SK-N-SH (cell line): ENCODE data around the gene SMARCD1. TPM values are rescaled to one million over a fixed set of nuclear protein-coding genes. Genes with fewer than 3 reads are reported as not detected.

ENCODE experiments used
- CTCF ChIA-PET: fragments of 300-600, 350-600 bp; formaldehyde crosslinking; extraction: SDS; loops from one replicate; lab custom pipeline; 2021; lab: Yijun Ruan, JAX
- POLR2A ChIA-PET: fragments of 350-600 bp; sonication (Branson Sonifier 250); formaldehyde crosslinking; extraction: SDS; loops from one replicate; lab custom pipeline; 2020; ENCODE audit warnings: antibody characterized with exemption, inconsistent platforms; lab: Yijun Ruan, JAX
- DNase-seq: peaks from one replicate; pipeline ENCODE4 v3.0.0; 2012
- H2AFZ ChIP-seq: fragments of 200-600 bp; sonication (generic); 2 replicates; pipeline ENCODE4 v1.8.1; 2016; ENCODE audit warnings: antibody characterized with exemption, mild to moderate bottlenecking, low read depth
- H3F3A ChIP-seq: fragments of 200-600 bp; sonication (generic); replicated peaks from 2 replicates; pipeline ENCODE3; 2016; ENCODE audit warnings: antibody characterized with exemption, mild to moderate bottlenecking; ENCODE audit not compliant: insufficient read depth
- H3K27ac ChIP-seq, 2 experiments: fragments of 200-500 bp in 1 of 2; fragments of 200-600 bp in 1 of 2; sonication (Bioruptor generic) in 1 of 2; sonication (generic), shearing (Covaris generic) in 1 of 2; 2 replicates each; pipeline versions ENCODE4 v1.5.1 to v1.6.1; 2014 to 2016; ENCODE audit warnings: low read depth in 2 of 2, inconsistent platforms in 1 of 2, low read length in 1 of 2, mild to moderate bottlenecking in 1 of 2, mixed read lengths in 1 of 2
- H3K27me3 ChIP-seq: fragments of 200-600 bp; sonication (generic), shearing (Covaris generic); 2 replicates; pipeline ENCODE4 v1.6.1; 2016; ENCODE audit warnings: mixed run types; ENCODE audit not compliant: insufficient read depth
- H3K36me3 ChIP-seq, 2 experiments: fragments of 200-500 bp in 1 of 2; fragments of 200-600 bp in 1 of 2; sonication (Bioruptor generic) in 1 of 2; sonication (generic) in 1 of 2; replicated peaks in 1 of 2; 2 replicates each; pipeline versions ENCODE3 to v1.5.1; 2014 to 2016; ENCODE audit warnings: low read length in 1 of 2, mild to moderate bottlenecking in 1 of 2; ENCODE audit not compliant: insufficient read depth in 2 of 2, control insufficient read depth in 1 of 2
- H3K4me1 ChIP-seq, 2 experiments: fragments of 200-500 bp in 1 of 2; fragments of 200-600 bp in 1 of 2; sonication (Bioruptor generic) in 1 of 2; sonication (generic), shearing (Covaris generic) in 1 of 2; 2 replicates each; pipeline versions ENCODE4 v1.5.1 to v1.6.1; 2014 to 2016; ENCODE audit warnings: low read depth in 1 of 2, low read length in 1 of 2, mixed run types in 1 of 2; ENCODE audit not compliant: insufficient read depth in 2 of 2, control insufficient read depth in 1 of 2
- H3K4me2 ChIP-seq: fragments of 200-600 bp; sonication (generic), shearing (Covaris generic); 2 replicates; pipeline ENCODE4 v1.6.1; 2017; ENCODE audit warnings: mixed run types
- H3K4me3 ChIP-seq, 2 experiments: fragments of 200-500 bp in 1 of 2; fragments of 200-600 bp in 1 of 2; sonication (Bioruptor generic) in 1 of 2; sonication (generic), shearing (Covaris generic) in 1 of 2; 2 replicates each; pipeline versions ENCODE4 v1.5.1 to v1.8.1; 2014 to 2016; ENCODE audit warnings: low read depth in 2 of 2, inconsistent platforms in 1 of 2, low read length in 1 of 2, mild to moderate bottlenecking in 1 of 2, mixed read lengths in 1 of 2, moderate library complexity in 1 of 2
- H3K79me2 ChIP-seq: fragments of 200-600 bp; sonication (generic); 2 replicates; pipeline ENCODE4 v1.8.1; 2017; ENCODE audit warnings: mild to moderate bottlenecking; ENCODE audit not compliant: insufficient read depth
- H3K9ac ChIP-seq: fragments of 200-600 bp; sonication (generic); 2 replicates; pipeline ENCODE4 v1.6.1; 2017; ENCODE audit warnings: mixed run types
- H3K9me2 ChIP-seq: fragments of 200-600 bp; sonication (generic); 2 replicates; pipeline ENCODE4 v1.6.1; 2017; ENCODE audit warnings: mixed run types
- H3K9me3 ChIP-seq: fragments of 200-600 bp; sonication (generic); 2 replicates; pipeline ENCODE4 v1.6.1; 2017; ENCODE audit warnings: mixed run types, mild to moderate bottlenecking, moderate library complexity
- H4K20me1 ChIP-seq: fragments of 200-600 bp; sonication (generic); 2 replicates; pipeline ENCODE4 v1.6.1; 2017; ENCODE audit warnings: mild to moderate bottlenecking, mixed run types; ENCODE audit not compliant: insufficient read depth
- ELF1 ChIP-seq: IDR thresholded peaks from 2 replicates; pipeline ENCODE4 v1.4.0; 2012
- EZH2phosphoT487 ChIP-seq: fragments of 200-600 bp; sonication (generic); IDR thresholded peaks from 2 replicates; pipeline ENCODE4 v1.6.1; 2017; ENCODE audit warnings: low read depth, mixed run types, mild to moderate bottlenecking, antibody characterized with exemption, moderate library complexity, borderline replicate concordance
- GATA2 ChIP-seq: sonication (generic); formaldehyde crosslinking; IDR thresholded peaks from 2 replicates; pipeline ENCODE4 v1.5.0; 2020; ENCODE audit warnings: mild to moderate bottlenecking, missing genetic modification reagents
- NFIC ChIP-seq: IDR thresholded peaks from 2 replicates; pipeline ENCODE4 v1.4.0; 2012; ENCODE audit warnings: borderline replicate concordance
- NRF1 ChIP-seq: IDR thresholded peaks from 2 replicates; pipeline ENCODE4 v1.6.1; 2012; ENCODE audit warnings: low read depth, mild to moderate bottlenecking, low read length
- RAD21 ChIP-seq: IDR thresholded peaks from 2 replicates; pipeline ENCODE4 v1.6.1; 2012; ENCODE audit warnings: mild to moderate bottlenecking, low read length
- RCOR1 ChIP-seq: fragments of 150-350 bp; IDR thresholded peaks from 2 replicates; pipeline ENCODE4 v1.6.1; 2017; ENCODE audit warnings: antibody characterized with exemption, low read length
- RFX5 ChIP-seq: IDR thresholded peaks from 2 replicates; pipeline ENCODE4 v1.6.1; 2012; ENCODE audit warnings: mild to moderate bottlenecking, improper control_type of control experiment, low read length
- SMC3 ChIP-seq: IDR thresholded peaks from 2 replicates; pipeline ENCODE4 v1.6.1; 2012; ENCODE audit warnings: low read depth, low read length, improper control_type of control experiment
- TCF12 ChIP-seq: IDR thresholded peaks from 2 replicates; pipeline ENCODE4 v1.4.0; 2012
- YY1 ChIP-seq: IDR thresholded peaks from 2 replicates; pipeline ENCODE4 v1.4.0; 2012; ENCODE audit warnings: low read depth, mild to moderate bottlenecking
- whole genome bisulfite sequencing: methylation state at CpG from one replicate; pipeline ENCODE4 v1.1.6; 2017; ENCODE audit warnings: low lambda C conversion rate; 5-methylcytosine and 5-hydroxymethylcytosine counted together
- polyA plus RNA-seq, 3 experiments: library from polyadenylated mRNA; depleted of rRNA; stranded (reverse); fragments of >200 nt; gene quantifications; 2 replicates each; pipeline ENCODE4 v1.2.3, GENCODE V29; 2012
- TF ChIP-seq, protein P1 (sequence below): fragments of 200-600 bp; sonication (generic); IDR thresholded peaks from 2 replicates; pipeline ENCODE4 v1.6.1; 2017; ENCODE audit warnings: antibody characterized with exemption, mild to moderate bottlenecking, moderate library complexity
- TF ChIP-seq, protein P2 (sequence below): IDR thresholded peaks from 2 replicates; pipeline ENCODE4 v1.6.1; 2012; ENCODE audit warnings: mild to moderate bottlenecking, low read depth, low read length, moderate library complexity

The SMARCD1 gene
- polyA plus RNA-seq, 1 of the 3 experiments (the other 2 are of a cell fraction), result 58.5 TPM

- H3K4me2 ChIP-seq, result peak overlapping the region; percentile 77; the same call in 1 of the 2 replicates
Observed at GRCh38 chr12:50055831-50056638, 29.1 kb upstream of the SMARCD1 start.

More at GRCh38 chr12:50055831-50056638, 29.1 kb upstream of the SMARCD1 start:
- H3F3A ChIP-seq, result peaks cover 7% of the 10 kb centered on the region
- no peaks in the 10 kb centered on the region for H4K20me1 ChIP-seq
- peaks cover 7% of the 10 kb centered on the region for H3K27me3 ChIP-seq
- WGBS, result 36% methylated on average over 17 of the region's 17 CpGs
- peak; percentile 86 for DNase-seq
- H3K27ac ChIP-seq, result no peak overlapping the region
- no peaks in the 10 kb centered on the region for H3K9me3 ChIP-seq
- no peak overlapping the region; a peak in 1 of 4 replicates for H3K4me3 ChIP-seq
- POLR2A ChIA-PET, result interaction anchor here (0.8 to 1.0 kb wide), 2 partner anchors 87 to 89 kb away, joined by 3 read pairs; no protein-coding TSS in a partner anchor
- peaks cover 7 to 29% of the 10 kb centered on the region in 2 experiments; a peak in 2 of 4 replicates for H3K4me1 ChIP-seq
- no peak overlapping the region for H3K9ac ChIP-seq
- peaks cover 0 to 1% of the 10 kb centered on the region in 2 experiments for H3K36me3 ChIP-seq
- H2AFZ ChIP-seq, result no peak overlapping the region
- H3K79me2 ChIP-seq, result no peaks in the 10 kb centered on the region
- no peaks in the 10 kb centered on the region for H3K9me2 ChIP-seq
- TF ChIP-seq, protein P1, sequence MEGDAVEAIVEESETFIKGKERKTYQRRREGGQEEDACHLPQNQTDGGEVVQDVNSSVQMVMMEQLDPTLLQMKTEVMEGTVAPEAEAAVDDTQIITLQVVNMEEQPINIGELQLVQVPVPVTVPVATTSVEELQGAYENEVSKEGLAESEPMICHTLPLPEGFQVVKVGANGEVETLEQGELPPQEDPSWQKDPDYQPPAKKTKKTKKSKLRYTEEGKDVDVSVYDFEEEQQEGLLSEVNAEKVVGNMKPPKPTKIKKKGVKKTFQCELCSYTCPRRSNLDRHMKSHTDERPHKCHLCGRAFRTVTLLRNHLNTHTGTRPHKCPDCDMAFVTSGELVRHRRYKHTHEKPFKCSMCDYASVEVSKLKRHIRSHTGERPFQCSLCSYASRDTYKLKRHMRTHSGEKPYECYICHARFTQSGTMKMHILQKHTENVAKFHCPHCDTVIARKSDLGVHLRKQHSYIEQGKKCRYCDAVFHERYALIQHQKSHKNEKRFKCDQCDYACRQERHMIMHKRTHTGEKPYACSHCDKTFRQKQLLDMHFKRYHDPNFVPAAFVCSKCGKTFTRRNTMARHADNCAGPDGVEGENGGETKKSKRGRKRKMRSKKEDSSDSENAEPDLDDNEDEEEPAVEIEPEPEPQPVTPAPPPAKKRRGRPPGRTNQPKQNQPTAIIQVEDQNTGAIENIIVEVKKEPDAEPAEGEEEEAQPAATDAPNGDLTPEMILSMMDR, result peak; percentile 97
- TF ChIP-seq NFIC (no peak), RFX5 (no peak), GATA2 (CRISPR knock-in tag) (no peak), ELF1 (no peak), EZH2phosphoT487 (no peak), NRF1 (no peak), RCOR1 (no peak), YY1 (no peak), SMC3 (peak; percentile 87), TCF12 (no peak), RAD21 (peak; percentile 88)
- TF ChIP-seq, protein P2, sequence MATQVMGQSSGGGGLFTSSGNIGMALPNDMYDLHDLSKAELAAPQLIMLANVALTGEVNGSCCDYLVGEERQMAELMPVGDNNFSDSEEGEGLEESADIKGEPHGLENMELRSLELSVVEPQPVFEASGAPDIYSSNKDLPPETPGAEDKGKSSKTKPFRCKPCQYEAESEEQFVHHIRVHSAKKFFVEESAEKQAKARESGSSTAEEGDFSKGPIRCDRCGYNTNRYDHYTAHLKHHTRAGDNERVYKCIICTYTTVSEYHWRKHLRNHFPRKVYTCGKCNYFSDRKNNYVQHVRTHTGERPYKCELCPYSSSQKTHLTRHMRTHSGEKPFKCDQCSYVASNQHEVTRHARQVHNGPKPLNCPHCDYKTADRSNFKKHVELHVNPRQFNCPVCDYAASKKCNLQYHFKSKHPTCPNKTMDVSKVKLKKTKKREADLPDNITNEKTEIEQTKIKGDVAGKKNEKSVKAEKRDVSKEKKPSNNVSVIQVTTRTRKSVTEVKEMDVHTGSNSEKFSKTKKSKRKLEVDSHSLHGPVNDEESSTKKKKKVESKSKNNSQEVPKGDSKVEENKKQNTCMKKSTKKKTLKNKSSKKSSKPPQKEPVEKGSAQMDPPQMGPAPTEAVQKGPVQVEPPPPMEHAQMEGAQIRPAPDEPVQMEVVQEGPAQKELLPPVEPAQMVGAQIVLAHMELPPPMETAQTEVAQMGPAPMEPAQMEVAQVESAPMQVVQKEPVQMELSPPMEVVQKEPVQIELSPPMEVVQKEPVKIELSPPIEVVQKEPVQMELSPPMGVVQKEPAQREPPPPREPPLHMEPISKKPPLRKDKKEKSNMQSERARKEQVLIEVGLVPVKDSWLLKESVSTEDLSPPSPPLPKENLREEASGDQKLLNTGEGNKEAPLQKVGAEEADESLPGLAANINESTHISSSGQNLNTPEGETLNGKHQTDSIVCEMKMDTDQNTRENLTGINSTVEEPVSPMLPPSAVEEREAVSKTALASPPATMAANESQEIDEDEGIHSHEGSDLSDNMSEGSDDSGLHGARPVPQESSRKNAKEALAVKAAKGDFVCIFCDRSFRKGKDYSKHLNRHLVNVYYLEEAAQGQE, result peak; percentile 74; the same call in 1 of the 2 replicates
- CTCF ChIA-PET, result interaction anchor here (0.6 to 37.6 kb wide), 38 partner anchors 11 to 307 kb away, joined by 3 to 1401 read pairs (median 4); partner anchors contain the start of genes AQP5, AQP6, CERS5 and COX14
